Measurements from ENCODE around the gene MRPL51. TPM values are rescaled to one million over a fixed set of nuclear protein-coding genes. Genes with fewer than 3 reads are reported as not detected.

MRPL51 gene
- total and polyA plus RNA-seq, 3 experiments from 2014 or later: 222 to 327 (median 317) TPM

DNA sequence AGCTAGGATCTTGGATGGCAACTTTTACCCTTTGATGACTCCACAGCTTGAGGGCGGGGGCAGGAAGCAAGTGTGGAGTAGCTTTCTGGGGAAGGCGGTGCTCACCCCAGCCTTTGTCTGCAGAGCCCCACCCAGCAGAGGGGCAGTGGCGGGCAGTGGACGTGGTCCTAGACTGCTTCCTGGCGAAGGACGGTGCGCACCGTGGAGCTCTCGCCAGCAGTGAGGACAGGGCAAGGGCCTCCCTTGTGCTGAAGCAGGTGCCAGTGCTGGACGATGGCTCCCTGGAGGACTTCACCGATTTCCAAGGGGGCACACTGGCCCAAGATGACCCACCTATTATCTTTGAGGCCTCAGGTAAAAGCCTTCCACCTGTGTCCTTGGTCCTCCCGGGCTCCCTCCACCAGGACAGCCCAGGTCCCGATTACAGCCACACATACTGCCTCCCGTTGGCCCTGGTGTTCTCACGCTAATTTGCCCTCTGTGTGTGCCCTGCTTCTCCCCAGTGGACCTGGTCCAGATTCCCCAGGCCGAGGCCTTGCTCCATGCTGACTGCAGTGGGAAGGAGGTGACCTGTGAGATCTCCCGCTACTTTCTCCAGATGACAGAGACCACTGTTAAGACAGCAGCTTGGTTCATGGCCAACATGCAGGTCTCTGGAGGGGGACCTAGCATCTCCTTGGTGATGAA lies 40.0 kb downstream of the MRPL51 start:
- ChIA-PET POLR2A (interaction anchor here (0.7 to 8.1 kb wide), 6 partner anchors 9 to 376 kb away, joined by 4 to 109 read pairs (median 6); partner anchors contain the start of gene VAMP1), CTCF (interaction anchor here (0.9 to 14.0 kb wide), 6 partner anchors 9 to 85 kb away, joined by 3 to 179 read pairs (median 6); partner anchors contain the start of gene VAMP1)
- H3K4me1 Mint-ChIP-seq: peaks cover 64 to 76% (median 72%) of the 10 kb centered on the region in 3 donors
- H3K36me3 Mint-ChIP-seq: peaks cover 3 to 74% (median 20%) of the 10 kb centered on the region in 3 donors
- Histone ChIP-seq H3K27ac (ENCODE audit: low read depth, low read length) (peak overlapping the region; percentile 93), H3K4me1 (ENCODE audit: insufficient read depth, low read length) (peaks cover 55% of the 10 kb centered on the region), H3K27me3 (ENCODE audit: insufficient read depth, low read length, poor library complexity, severe bottlenecking) (no peaks in the 10 kb centered on the region), H3K36me3 (ENCODE audit: insufficient read depth, low read length) (peaks cover 29% of the 10 kb centered on the region), H3K9me3 (ENCODE audit: low read length) (no peaks in the 10 kb centered on the region), H3K4me3 (ENCODE audit: low read length) (peak overlapping the region; percentile 96)
- peak overlapping the region; percentile 91 to 100 (median 98) for H3K27ac Mint-ChIP-seq
- H3K4me3 Mint-ChIP-seq: peak overlapping the region; percentile 94 to 100 (median 99)
- no peaks in the 10 kb centered on the region for H3K9me3 Mint-ChIP-seq
- H3K27me3 Mint-ChIP-seq: no peaks in the 10 kb centered on the region
- DNase-seq: peak in 1 of 5 donors; percentile 32

DNA sequence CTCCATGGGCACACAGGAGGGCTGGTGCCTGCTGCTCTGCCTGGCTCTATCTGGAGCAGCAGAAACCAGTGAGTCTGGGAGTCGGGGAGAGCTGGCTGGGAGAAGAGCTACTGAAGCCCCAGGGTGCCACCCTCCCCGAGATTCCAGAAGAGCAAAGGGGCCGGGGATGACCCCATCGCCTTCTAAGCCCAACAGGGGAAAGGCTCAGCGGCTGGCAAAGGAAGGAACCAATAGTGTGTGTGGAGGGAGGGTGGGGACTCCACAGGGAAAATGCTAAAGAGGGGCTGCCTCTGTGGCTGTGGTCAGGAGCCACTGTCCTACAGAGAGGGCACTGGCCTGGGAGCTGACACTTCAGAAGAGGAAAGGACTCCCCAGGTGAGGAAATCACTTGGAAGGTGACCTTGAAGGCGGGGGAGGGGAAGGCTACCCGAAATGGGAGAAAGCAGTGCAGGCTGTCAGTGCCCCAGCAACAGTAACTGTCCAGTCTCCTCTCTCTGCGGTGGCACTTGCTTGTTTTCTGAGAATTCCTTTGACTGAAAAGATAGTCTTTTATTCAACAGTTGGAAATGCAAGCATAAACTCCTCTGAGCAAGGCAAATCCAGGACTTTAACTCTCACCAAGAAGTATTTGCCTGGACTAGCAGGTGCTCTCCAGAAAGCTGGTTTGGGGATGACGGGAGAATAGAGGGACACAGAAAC lies 40.7 kb downstream of the MRPL51 start:
- Histone ChIP-seq H3K9me3 (ENCODE audit: low read length) (no peaks in the 10 kb centered on the region), H3K36me3 (ENCODE audit: insufficient read depth, low read length) (peaks cover 24% of the 10 kb centered on the region), H3K27me3 (ENCODE audit: insufficient read depth, low read length, poor library complexity, severe bottlenecking) (no peaks in the 10 kb centered on the region), H3K4me3 (ENCODE audit: low read length) (peak overlapping the region; percentile 96), H3K4me1 (ENCODE audit: insufficient read depth, low read length) (peaks cover 61% of the 10 kb centered on the region), H3K27ac (ENCODE audit: low read depth, low read length) (peak overlapping the region; percentile 93)
- ChIA-PET CTCF (interaction anchor here (0.9 to 14.0 kb wide), 7 partner anchors 9 to 117 kb away, joined by 3 to 179 read pairs (median 5); partner anchors contain the start of gene VAMP1), POLR2A (interaction anchor here (0.9 to 8.1 kb wide), 13 partner anchors 9 to 118 kb away, joined by 3 to 109 read pairs (median 5); partner anchors contain the start of genes MRPL51 and VAMP1)
- Mint-ChIP-seq H3K4me1 (peaks cover 70 to 79% (median 75%) of the 10 kb centered on the region in 3 donors), H3K4me3 (peak overlapping the region; percentile 94 to 100 (median 99)), H3K36me3 (peaks cover 3 to 74% (median 26%) of the 10 kb centered on the region in 3 donors), H3K27ac (peak overlapping the region; percentile 91 to 100 (median 98)), H3K9me3 (no peaks in the 10 kb centered on the region), H3K27me3 (no peaks in the 10 kb centered on the region)
- no peak for DNase-seq

DNA sequence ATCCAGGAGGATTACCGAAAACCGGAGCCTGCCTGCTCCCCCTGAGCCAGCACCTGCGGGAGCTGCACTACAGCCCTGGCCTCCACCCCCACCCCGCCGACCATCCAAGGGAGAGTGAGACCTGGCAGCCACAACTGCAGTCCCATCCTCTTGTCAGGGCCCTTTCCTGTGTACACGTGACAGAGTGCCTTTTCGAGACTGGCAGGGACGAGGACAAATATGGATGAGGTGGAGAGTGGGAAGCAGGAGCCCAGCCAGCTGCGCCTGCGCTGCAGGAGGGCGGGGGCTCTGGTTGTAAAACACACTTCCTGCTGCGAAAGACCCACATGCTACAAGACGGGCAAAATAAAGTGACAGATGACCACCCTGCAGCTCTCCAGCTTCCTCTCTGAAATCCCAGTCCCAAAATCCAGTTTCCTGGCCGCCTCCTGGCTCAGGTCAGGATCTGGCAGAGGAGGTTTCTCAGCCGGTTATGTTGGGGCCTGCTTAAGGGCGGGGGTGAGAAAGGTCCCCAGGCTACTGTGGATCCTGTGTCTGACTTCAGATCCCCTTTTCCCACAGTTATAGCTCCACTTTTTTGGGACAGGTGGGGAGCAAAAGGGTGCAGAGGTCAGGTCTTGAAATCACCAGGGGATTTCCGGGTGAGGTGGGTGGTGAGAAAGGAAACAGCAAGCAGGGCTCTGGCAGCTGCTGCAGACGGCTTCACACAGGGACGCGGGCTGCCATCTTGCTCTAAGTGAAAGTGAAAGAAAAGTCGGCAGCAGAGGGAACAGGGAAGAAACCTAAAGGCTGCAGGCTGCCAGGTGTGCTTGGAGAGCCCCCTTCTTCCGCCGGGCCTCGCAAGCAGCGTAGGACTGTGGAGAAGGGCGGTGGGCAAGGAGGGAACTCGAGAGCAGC lies 41.5 kb downstream of the MRPL51 start, which contains the start of gene TAPBPL:
TAPBPL (plus strand) TSS at position 695 of the 897 bp plus-strand sequence. CDS start 207 bp downstream, outside the sequence.
- Mint-ChIP-seq H3K36me3 (peaks cover 3 to 74% (median 27%) of the 10 kb centered on the region in 3 donors), H3K9me3 (no peaks in the 10 kb centered on the region), H3K4me1 (peaks cover 71 to 82% (median 76%) of the 10 kb centered on the region in 3 donors), H3K4me3 (peak within 1 kb of the TSS; percentile 94 to 100 (median 99)), H3K27ac (peak within 1 kb of the TSS; percentile 91 to 100 (median 98)), H3K27me3 (no peaks in the 10 kb centered on the region)
- Histone ChIP-seq H3K9me3 (ENCODE audit: low read length) (no peaks in the 10 kb centered on the region), H3K36me3 (ENCODE audit: insufficient read depth, low read length) (peaks cover 23% of the 10 kb centered on the region), H3K27ac (ENCODE audit: low read depth, low read length) (peak within 1 kb of the TSS; percentile 93), H3K4me1 (ENCODE audit: insufficient read depth, low read length) (peaks cover 59% of the 10 kb centered on the region), H3K27me3 (ENCODE audit: insufficient read depth, low read length, poor library complexity, severe bottlenecking) (no peaks in the 10 kb centered on the region), H3K4me3 (ENCODE audit: low read length) (peak within 1 kb of the TSS; percentile 96)
- CTCF ChIA-PET: interaction anchor here (0.6 to 14.0 kb wide), 9 partner anchors 10 to 116 kb away, joined by 3 to 179 read pairs (median 5); partner anchors contain the start of gene VAMP1
- POLR2A ChIA-PET: interaction anchor here (1.0 to 8.1 kb wide), 12 partner anchors 8 to 117 kb away, joined by 3 to 109 read pairs (median 6); partner anchors contain the start of genes GAPDH, MRPL51 and VAMP1
- peak; percentile 77 to 90 (median 86) for DNase-seq

- H3K4me1 ChIP-seq (ENCODE audit: insufficient read depth, low read length): peaks cover 59% of the 10 kb centered on the region
- Mint-ChIP-seq H3K4me3 (peak overlapping the region; percentile 94 to 100 (median 99)), H3K27ac (peak overlapping the region; percentile 91 to 100 (median 98)), H3K4me1 (peaks cover 71 to 85% (median 74%) of the 10 kb centered on the region in 3 donors), H3K27me3 (no peaks in the 10 kb centered on the region), H3K36me3 (peaks cover under 1 to 76% (median 24%) of the 10 kb centered on the region in 3 donors), H3K9me3 (no peaks in the 10 kb centered on the region)
- no peak for DNase-seq
- ChIA-PET POLR2A (interaction anchor here (1.2 to 8.1 kb wide), 10 partner anchors 8 to 117 kb away, joined by 3 to 109 read pairs (median 6); partner anchors contain the start of genes GAPDH, MRPL51 and VAMP1), CTCF (interaction anchor here (0.6 to 14.0 kb wide), 9 partner anchors 11 to 149 kb away, joined by 3 to 179 read pairs (median 4); partner anchors contain the start of gene VAMP1)
- peaks cover 23% of the 10 kb centered on the region for H3K36me3 ChIP-seq (ENCODE audit: insufficient read depth, low read length)
- no peaks in the 10 kb centered on the region for H3K27me3 ChIP-seq (ENCODE audit: insufficient read depth, low read length, poor library complexity, severe bottlenecking)
- peak overlapping the region; percentile 96 for H3K4me3 ChIP-seq (ENCODE audit: low read length)
- H3K9me3 ChIP-seq (ENCODE audit: low read length): no peaks in the 10 kb centered on the region
- peak overlapping the region; percentile 93 for H3K27ac ChIP-seq (ENCODE audit: low read depth, low read length)
Observed at GRCh38 chr12:6450869-6451347, 42.2 kb downstream of the MRPL51 start.

DNA sequence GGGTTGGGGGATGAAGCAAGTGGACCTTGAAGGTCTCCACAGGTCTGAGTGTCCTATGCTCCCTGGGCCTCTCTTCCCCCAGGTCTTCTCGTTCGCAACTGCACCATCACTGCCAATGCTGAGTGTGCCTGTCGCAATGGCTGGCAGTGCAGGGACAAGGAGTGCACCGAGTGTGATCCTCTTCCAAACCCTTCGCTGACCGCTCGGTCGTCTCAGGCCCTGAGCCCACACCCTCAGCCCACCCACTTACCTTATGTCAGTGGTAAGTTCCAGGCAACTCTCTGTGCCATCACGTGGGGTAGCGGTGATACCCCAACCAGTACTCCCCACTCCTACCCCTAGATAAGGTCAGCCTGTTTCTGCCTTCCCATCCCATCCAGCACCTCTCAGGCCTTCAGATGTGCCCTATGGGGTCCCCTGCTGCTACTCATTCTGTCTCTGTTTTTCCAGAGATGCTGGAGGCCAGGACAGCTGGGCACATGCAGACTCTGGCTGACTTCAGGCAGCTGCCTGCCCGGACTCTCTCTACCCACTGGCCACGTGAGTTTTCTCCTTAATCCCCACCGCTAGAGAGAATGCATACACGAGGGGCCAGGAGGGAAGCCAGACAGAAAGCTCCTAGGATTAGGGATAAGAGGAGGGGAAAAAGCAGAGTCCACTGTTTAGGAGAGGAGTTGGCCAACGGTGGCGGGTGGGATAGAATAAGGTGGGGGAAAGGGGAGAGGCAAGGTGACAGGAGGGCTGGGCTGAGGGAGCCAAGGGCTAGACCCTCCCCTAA lies 42.8 kb downstream of the MRPL51 start:
- Mint-ChIP-seq H3K4me3 (peak overlapping the region; percentile 72 to 100 (median 97)), H3K27ac (peak overlapping the region; percentile 91 to 100 (median 98)), H3K4me1 (peaks cover 70 to 86% (median 76%) of the 10 kb centered on the region in 3 donors), H3K9me3 (no peaks in the 10 kb centered on the region), H3K27me3 (no peaks in the 10 kb centered on the region), H3K36me3 (peaks cover 0 to 79% (median 25%) of the 10 kb centered on the region in 3 donors)
- Histone ChIP-seq H3K27me3 (ENCODE audit: insufficient read depth, low read length, poor library complexity, severe bottlenecking) (no peaks in the 10 kb centered on the region), H3K4me1 (ENCODE audit: insufficient read depth, low read length) (peaks cover 59% of the 10 kb centered on the region), H3K4me3 (ENCODE audit: low read length) (peak overlapping the region; percentile 96), H3K9me3 (ENCODE audit: low read length) (no peaks in the 10 kb centered on the region), H3K36me3 (ENCODE audit: insufficient read depth, low read length) (peaks cover 22% of the 10 kb centered on the region), H3K27ac (ENCODE audit: low read depth, low read length) (peak overlapping the region; percentile 93)
- ChIA-PET CTCF (interaction anchor here (0.6 to 14.0 kb wide), 6 partner anchors 11 to 150 kb away, joined by 3 to 179 read pairs (median 5); partner anchors contain the start of gene VAMP1), POLR2A (interaction anchor here (1.6 to 8.1 kb wide), 5 partner anchors 12 to 85 kb away, joined by 5 to 109 read pairs (median 9); partner anchors contain the start of genes GAPDH, MRPL51 and VAMP1)
- DNase-seq: no peak

Data from CD8-positive, alpha-beta memory T cell (primary cell).